Measurements from ENCODE around the gene LAMC1.

Gene LAMC1

GRCh38 chr1:183195142-183195574, 171.9 kb downstream of the LAMC1 start:
- no peak overlapping the region for H3K4me3 ChIP-seq (ENCODE audit: low read depth, low read length)
- ChIA-PET POLR2A (no interaction called here), CTCF (interaction anchor here (0.8 to 1.3 kb wide), 5 partner anchors 10 to 124 kb away, joined by 3 read pairs; no protein-coding TSS in a partner anchor)
- DNase-seq (ENCODE audit: low read depth, low spot score) = no peak
- TF ChIP-seq CTCF (IDR thresholded peaks at IDR 0.05; ENCODE audit: insufficient read depth, low read length, missing control alignments) = no peak
